K562 (cell line): ENCODE data around the gene FAM177B. TPM values are rescaled to one million over a fixed set of nuclear protein-coding genes. Genes with fewer than 3 reads are reported as not detected.

Source experiments
- HMGXB4 ChIP-seq: sonication (generic); formaldehyde crosslinking; IDR thresholded peaks from 2 replicates; pipeline ENCODE4 v1.8.1; 2023; ENCODE audit warnings: mild to moderate bottlenecking, missing genetic modification reagents
- NELFE ChIP-seq: IDR thresholded peaks from 2 replicates; pipeline ENCODE4 v1.6.1; 2011; ENCODE audit warnings: mild to moderate bottlenecking; ENCODE audit not compliant: insufficient read depth, insufficient read length
- RREB1 ChIP-seq: fragments of 250-450 bp; sonication (Bioruptor Pico); IDR thresholded peaks from 2 replicates; pipeline ENCODE4 v1.4.0; 2020
- ZNF407 ChIP-seq: fragments of 450-650 bp; IDR thresholded peaks from 2 replicates; pipeline ENCODE4 v1.6.1; 2016; ENCODE audit warnings: low read depth
- polyA plus RNA-seq, 8 experiments: library from polyadenylated mRNA; depleted of rRNA in 4 of 8; stranded (reverse) in 5 of 8; unstranded in 3 of 8; fragments of >200 nt; fragmentation: Nextera tagmentation in 2 of 8; fragmentation: Illumina TruSeq in 1 of 8; extraction: Ambion mirVana in 2 of 8; extraction: Trizol in 1 of 8; gene quantifications; 2 replicates each; pipeline versions ENCODE4 v1.2.1 to v1.2.3, GENCODE V29; 2011 to 2014; ENCODE audit warnings: inconsistent platforms in 1 of 8, missing spikeins in 1 of 8
- total RNA-seq, 7 experiments: library from RNA; depleted of rRNA in 6 of 7; stranded (reverse); fragments of >200 nt in 6 of 7; fragmentation: Illumina TruSeq in 2 of 7; extraction: Trizol in 2 of 7; gene quantifications; 2 replicates each; pipeline versions ENCODE4 v1.2.1 to v1.2.3, GENCODE V29; 2011 to 2021; ENCODE audit warnings: low replicate concordance in 1 of 7

Gene FAM177B
- total and polyA plus RNA-seq, 9 of the 15 experiments (the other 6 are each of a cell fraction or from before 2014, with no cell fraction given) = not detected

GRCh38 chr1:222711319-222712252 lies 25.4 kb upstream of the FAM177B start (continued):
- no peak for TF ChIP-seq ZNF407
- 0 out of 2 replicates have a peak, but pooled peaks have one; percentile 47 for TF ChIP-seq RREB1 (CRISPR knock-in tag)
- no peak for TF ChIP-seq HMGXB4
- no peak for TF ChIP-seq NELFE
